Neural cell (in vitro differentiated cells): ENCODE data around the gene ZSCAN9.

Experiments used
- CTCF ChIP-seq: fragments of 450-650 bp; IDR thresholded peaks from 2 replicates; pipeline ENCODE4 v1.5.1; 2014; ENCODE audit warnings: antibody characterized with exemption, mild to moderate bottlenecking, moderate library complexity; ENCODE audit not compliant: poor library complexity, severe bottlenecking
- EP300 ChIP-seq: fragments of 450-650 bp; conservative IDR thresholded peaks from 2 replicates; pipeline ENCODE4 v1.6.1; 2014; ENCODE audit warnings: antibody characterized with exemption, mild to moderate bottlenecking, moderate library complexity; ENCODE audit not compliant: poor library complexity, severe bottlenecking
- EZH2 ChIP-seq: fragments of 200-600, 300-800 bp; shearing (Covaris generic), sonication (generic); IDR thresholded peaks from 2 replicates; pipeline ENCODE4 v1.6.1; 2014; ENCODE audit warnings: antibody characterized with exemption, low read length, borderline replicate concordance, mild to moderate bottlenecking; ENCODE audit not compliant: insufficient read depth, poor library complexity, severe bottlenecking
- POLR2AphosphoS5 ChIP-seq: IDR thresholded peaks from 2 replicates; pipeline ENCODE4 v1.6.1; 2012
- RAD21 ChIP-seq: fragments of 450-650 bp; conservative IDR thresholded peaks from 2 replicates; pipeline ENCODE4 v1.6.1; 2014; ENCODE audit warnings: antibody characterized with exemption, mild to moderate bottlenecking, moderate library complexity
- SMC3 ChIP-seq: fragments of 450-650 bp; conservative IDR thresholded peaks from 2 replicates; pipeline ENCODE4 v1.6.1; 2014; ENCODE audit warnings: antibody characterized with exemption, mild to moderate bottlenecking, moderate library complexity; ENCODE audit not compliant: poor library complexity
- TAF1 ChIP-seq: IDR thresholded peaks from 2 replicates; pipeline ENCODE4 v1.6.1; 2012; ENCODE audit warnings: low read depth

GRCh38 chr6:28211840-28212509 is 13.1 kb upstream of the ZSCAN9 start:
- TF ChIP-seq RAD21 = no peak
- TF ChIP-seq POLR2AphosphoS5 = no peak
- no peak for TF ChIP-seq CTCF
- TF ChIP-seq EP300 = no peak
- TF ChIP-seq SMC3 = no peak
- no peak for TF ChIP-seq EZH2
- no peak for TF ChIP-seq TAF1
